ENCODE results near the gene TMEM175. TPM values are rescaled to one million over a fixed set of nuclear protein-coding genes. Genes with fewer than 3 reads are reported as not detected.
A peak's percentile ranks its signal among the peaks of the same experiment; 100 is the strongest.
"Not testable (repeated sequence)": the region's sequence is repeated elsewhere in the genome, so short reads cannot be mapped to it uniquely, and the experiment has no call there.

TMEM175 gene
- total RNA-seq, 1 donor from 2014 or later, result 14.9 TPM

- peak; percentile 20 for DNase-seq
- no peak for ATAC-seq (ENCODE audit: poor library complexity)
- intact Hi-C loops (cut with DNase I), result no loop called here
Measured at GRCh38 chr4:911871-912490, 20.3 kb upstream of the TMEM175 start.

DNA sequence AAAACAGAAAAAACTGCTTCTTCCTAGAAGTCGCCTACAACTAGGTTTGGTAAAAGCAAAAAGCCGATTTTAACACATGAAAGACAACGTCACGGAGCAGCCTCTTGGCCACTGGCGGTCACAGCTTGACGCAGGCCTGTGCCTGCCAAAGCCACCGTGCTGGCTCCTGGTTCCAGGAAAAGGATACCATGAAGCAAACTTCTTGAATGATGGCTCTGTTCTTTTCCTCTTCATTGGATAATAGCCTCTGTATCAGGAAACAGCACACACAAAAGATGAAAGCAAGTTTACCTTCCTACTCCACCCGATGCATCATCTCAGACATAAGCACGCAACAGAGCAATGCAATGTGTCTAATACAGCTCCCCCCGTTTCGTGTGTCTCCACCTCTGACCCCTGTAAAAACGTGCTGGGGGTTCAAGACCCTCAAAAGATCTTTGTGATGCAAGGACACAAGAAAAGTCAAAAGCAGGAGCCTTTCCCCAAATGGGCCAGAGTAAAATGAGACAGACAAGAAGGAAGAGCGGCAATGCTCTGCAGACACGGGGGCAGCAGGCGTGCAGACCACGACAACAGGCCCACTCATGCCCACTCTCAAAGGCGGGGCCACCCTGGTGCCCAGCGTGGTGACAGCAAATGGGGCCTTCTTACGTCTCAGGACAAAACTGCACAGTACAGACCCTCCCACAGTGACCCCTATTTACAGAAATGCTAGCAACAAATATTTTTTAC lies 19.5 kb upstream of the TMEM175 start:
- DNase-seq (peak; percentile 19), ATAC-seq (ENCODE audit: poor library complexity) (no peak)
- intact Hi-C loops (cut with DNase I), result no loop called here

GRCh38 chr4:913280-913618 lies 19.0 kb upstream of the TMEM175 start:
- intact Hi-C loops (cut with DNase I), result no loop called here
- ATAC-seq (ENCODE audit: poor library complexity) (no peak), DNase-seq (peak; percentile 17)

- intact Hi-C loops (cut with DNase I), result no loop called here
- DNase-seq, result peak; percentile 14
- no peak for ATAC-seq (ENCODE audit: poor library complexity)
Measured at GRCh38 chr4:914531-914930, 17.7 kb upstream of the TMEM175 start.

DNA sequence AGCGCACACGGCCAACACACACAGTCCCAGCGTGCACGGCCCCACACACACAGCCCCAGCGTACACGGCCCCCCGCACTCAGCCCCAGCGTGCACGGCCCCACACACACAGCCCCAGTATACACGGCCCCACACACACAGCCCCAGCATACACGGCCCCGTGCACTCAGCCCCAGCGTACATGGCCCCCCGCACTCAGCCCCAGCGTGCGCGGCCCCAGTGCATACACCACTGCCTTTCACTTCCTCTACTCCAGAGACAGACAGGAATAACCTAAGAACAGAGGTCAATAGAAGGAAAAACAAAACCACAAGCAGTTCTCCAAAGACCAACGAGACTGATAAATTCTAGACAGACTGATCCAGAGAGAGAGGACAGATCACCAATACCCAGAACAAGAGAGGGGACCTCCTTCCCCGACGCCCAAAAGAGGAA lies 17.2 kb upstream of the TMEM175 start:
- DNase-seq, result peak; percentile 29
- intact Hi-C loops (cut with DNase I), result no loop called here
- ATAC-seq (ENCODE audit: poor library complexity), result no peak

DNA sequence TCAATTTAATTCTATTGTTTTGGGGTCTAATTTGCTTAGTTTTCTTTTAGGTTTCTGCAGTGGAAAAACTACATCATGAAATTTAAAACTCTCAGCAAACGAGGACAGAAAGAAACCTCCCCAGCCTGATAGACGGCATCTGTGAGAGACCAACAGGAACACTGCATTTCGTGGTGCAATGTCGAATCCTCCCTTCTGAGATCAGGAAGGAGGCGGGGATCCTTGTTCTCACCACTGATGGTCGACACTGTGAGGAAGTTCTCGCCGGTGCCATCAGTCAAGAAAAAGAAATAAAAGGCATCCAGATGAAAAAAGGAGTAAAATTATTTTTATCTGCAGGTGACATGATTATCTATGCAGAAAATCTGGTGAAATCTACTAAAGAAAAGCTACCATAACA lies 16.7 kb upstream of the TMEM175 start:
- intact Hi-C loops (cut with DNase I), result no loop called here
- DNase-seq (no peak), ATAC-seq (ENCODE audit: poor library complexity) (peak; percentile 56)

DNA sequence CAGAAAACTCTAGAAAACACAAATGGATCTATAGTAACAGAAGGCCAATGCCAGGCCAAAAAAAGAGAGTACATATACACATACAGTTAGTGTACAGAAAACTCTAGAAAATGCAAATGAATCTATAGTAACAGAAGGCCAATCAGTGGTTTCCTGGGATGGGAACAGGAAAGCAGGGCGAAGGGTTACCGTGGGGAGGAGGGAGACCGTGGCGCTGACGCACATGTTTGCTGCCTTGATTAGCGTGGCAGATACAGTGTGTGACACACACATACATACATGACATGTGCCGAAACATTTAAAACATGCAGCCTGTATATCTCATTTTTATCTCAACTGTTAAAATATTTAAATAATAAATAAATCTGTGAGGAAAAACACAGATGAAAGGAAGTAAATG lies 14.8 kb upstream of the TMEM175 start:
- no peak for ATAC-seq (ENCODE audit: poor library complexity)
- intact Hi-C loops (cut with DNase I), result no loop called here
- no peak for DNase-seq

GRCh38 chr4:917992-918391 lies 14.3 kb upstream of the TMEM175 start:
- intact Hi-C loops (cut with DNase I), result no loop called here
- no peak for DNase-seq

DNA sequence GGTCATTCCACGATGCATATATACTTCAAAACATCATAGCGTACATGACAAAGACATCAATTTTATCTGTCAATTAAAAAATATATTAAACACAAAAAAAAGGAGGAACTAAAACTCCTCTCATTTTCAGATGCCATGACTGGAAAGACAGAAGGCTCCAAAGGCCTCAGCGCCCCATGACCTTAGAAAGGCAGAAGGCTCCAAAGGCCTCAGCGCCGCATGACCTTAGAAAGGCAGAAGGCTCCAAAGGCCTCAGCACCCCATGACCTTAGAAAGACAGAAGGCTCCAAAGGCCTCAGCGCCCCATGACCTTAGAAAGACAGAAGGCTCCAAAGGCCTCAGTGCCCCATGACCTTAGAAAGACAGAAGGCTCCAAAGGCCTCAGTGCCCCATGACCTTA lies 13.7 kb upstream of the TMEM175 start:
- DNase-seq; intact Hi-C loops (cut with DNase I); ATAC-seq (ENCODE audit: poor library complexity): not testable (repeated sequence)

More at GRCh38 chr4:917992-918391, 14.3 kb upstream of the TMEM175 start:
- no peak for ATAC-seq (ENCODE audit: poor library complexity)

- intact Hi-C loops (cut with DNase I); ATAC-seq (ENCODE audit: poor library complexity); DNase-seq: not testable (repeated sequence)
Measured at GRCh38 chr4:919004-919680, 13.1 kb upstream of the TMEM175 start.

- DNase-seq (no peak), ATAC-seq (ENCODE audit: poor library complexity) (no peak)
- intact Hi-C loops (cut with DNase I), result no loop called here
Measured at GRCh38 chr4:921830-922331, 10.4 kb upstream of the TMEM175 start.

DNA sequence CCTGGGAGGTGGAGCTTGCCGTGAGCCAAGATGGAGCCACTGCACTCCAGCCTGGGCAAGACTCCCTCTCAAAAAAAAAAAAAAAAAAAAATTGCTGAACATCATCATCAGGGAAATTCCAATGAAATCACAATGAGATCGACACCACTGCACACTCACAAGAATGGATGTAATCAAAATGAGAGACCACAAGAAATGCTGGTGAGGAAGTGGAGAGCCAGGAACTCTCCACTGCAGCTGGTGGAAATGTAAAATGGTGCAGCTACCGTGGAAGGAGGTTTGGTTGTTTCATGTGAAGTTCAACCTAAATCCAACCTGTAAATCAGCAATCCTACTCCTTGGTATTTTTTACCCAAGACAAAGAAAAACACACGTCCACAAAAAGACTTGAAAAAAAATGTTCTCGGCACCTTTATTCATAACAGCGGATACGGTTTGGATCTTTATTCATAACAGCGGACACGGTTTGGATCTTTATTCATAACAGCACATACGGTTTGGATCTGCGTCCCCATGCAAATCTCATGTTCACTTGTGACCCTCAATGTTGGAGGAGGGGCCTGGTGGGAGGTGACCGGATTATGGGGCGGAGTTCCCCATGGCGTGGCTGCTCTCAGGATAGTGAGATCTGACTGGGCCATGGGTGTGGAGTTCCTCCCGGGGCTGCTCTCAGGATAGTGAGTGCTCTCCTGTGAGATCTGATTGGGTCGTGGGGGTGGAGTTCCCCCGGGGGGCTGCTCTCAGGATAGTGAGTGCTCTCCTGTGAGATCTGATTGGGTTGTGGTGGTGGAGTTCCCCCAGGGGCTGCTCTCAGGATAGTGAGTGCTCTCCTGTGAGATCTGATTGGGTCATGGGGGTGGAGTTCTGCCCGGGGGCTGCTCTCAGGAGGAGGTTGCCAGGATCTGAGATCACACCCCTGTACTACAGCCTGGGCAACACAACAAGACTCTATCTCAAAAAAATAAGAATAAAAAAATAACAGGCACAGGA lies 7.9 kb upstream of the TMEM175 start:
- peak; percentile 18 for ATAC-seq (ENCODE audit: poor library complexity)

GRCh38 chr4:925171-925570 lies 7.1 kb upstream of the TMEM175 start:
- intact Hi-C loops (cut with DNase I), result no loop called here
- ATAC-seq (ENCODE audit: poor library complexity) (no peak), DNase-seq (peak; percentile 26)

More for the DNA sequence above, 7.9 kb upstream of the TMEM175 start:
- DNase-seq, result peak; percentile 29
- intact Hi-C loops (cut with DNase I), result no loop called here

GRCh38 chr4:925771-926500 lies 6.3 kb upstream of the TMEM175 start:
- intact Hi-C loops (cut with DNase I), result no loop called here
- peak; percentile 13 for ATAC-seq (ENCODE audit: poor library complexity)
- DNase-seq, result no peak

- intact Hi-C loops (cut with DNase I), result no loop called here
- no peak for DNase-seq
- ATAC-seq (ENCODE audit: poor library complexity), result no peak
Measured at GRCh38 chr4:926538-926937, 5.7 kb upstream of the TMEM175 start.

- intact Hi-C loops (cut with DNase I); ATAC-seq (ENCODE audit: poor library complexity); DNase-seq: not testable (repeated sequence)
Measured at GRCh38 chr4:927566-927965, 4.7 kb upstream of the TMEM175 start.

DNA sequence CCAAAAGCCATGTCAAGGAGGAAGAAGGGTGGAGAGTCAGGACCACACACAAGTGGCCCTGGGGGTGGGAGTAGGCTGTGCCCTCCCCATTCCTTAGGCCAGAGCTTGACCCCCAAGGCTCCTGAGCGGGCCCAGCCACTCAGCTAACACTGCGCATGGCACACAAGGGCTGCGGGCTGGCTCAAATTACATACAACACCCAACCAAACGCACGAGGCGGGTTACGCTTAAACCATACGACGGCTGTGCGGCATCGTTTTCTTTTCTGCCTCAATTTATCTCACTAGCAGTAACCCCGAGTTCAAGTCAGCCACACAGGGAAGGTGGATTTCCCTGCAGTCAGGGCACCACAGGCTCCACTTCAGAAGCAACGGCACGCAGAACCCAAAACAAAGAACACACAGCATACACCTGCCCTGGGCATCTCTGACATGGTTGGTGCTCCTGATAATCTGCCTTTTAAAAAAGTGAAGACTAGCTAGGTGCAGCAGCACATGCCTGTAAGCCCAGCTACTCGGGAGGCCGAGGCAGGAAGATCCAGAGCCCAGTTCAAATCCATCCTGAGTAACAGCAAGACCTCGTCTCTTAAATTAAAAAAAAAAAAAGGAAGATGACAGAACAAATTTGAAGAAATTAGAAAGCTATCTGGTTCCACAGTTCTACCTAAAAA lies 3.0 kb upstream of the TMEM175 start:
- intact Hi-C loops (cut with DNase I), result no loop called here
- ATAC-seq (ENCODE audit: poor library complexity) (no peak), DNase-seq (no peak)
